ENCODE measurements around the gene C1D.
A peak's percentile ranks its signal among the peaks of the same experiment; 100 is the strongest.
"Not testable (repeated sequence)": the region's sequence is repeated elsewhere in the genome, so short reads cannot be mapped to it uniquely, and the experiment has no call there.

C1D gene, protein sequence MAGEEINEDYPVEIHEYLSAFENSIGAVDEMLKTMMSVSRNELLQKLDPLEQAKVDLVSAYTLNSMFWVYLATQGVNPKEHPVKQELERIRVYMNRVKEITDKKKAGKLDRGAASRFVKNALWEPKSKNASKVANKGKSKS

DNA sequence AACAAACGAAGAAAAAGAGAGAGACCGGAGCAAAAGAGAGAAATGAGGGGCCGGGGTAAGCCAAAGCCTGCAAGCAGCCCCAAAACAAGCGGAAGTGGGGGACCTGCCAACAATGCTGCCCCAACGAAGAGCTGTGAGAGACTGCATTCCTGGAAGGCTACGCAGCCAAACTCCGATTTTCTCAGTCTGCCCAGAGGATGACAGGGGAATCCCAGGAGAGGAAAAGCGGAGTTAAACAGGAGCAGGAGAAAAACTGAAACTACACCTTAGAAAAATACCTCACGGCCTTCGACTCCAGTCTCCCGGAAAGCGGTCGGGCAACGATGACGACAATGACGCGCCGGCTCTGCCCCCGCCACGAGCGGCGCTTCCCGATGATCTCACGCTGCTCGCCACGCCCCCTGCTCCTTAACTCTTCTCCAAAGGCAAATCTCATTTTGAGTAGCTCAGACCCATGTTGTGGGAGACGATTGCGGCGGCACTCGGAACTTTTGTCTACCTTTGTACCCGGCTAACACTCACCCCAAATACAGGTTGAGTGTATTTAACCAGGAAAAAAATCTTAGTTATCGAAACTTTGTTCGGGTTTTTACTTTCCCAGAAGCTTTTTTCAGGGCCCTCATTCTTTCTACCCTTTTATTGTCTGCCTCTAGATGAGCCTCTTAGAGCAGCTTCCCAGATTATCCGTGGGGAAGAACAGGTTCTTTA is at the start of gene C1D:
Gene C1D, minus strand, starts transcription at position 325 of the 708 bp plus-strand sequence. CDS start 15,694 bp downstream, outside the sequence.
- peak; percentile 90 for DNase-seq

DNA sequence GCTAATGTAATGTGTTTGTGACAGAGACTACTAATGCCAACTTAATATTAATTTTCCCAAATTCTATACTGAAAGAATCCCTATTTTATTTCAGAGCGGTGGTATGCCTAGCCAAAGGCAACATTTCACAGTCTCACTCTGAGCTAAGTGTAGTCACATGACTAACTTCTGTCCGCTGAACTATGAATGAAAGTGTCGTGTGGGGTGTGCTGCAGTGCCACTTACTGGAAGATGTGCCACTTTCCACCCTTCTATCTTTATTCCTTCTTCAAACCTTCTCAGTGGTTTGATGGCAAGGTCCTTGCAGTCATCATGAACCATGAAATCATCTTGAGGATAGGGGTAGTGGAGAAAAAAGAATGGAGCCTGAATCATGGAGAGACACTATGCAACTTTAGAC is 47.3 kb upstream of the C1D start:
- no peak for DNase-seq

DNA sequence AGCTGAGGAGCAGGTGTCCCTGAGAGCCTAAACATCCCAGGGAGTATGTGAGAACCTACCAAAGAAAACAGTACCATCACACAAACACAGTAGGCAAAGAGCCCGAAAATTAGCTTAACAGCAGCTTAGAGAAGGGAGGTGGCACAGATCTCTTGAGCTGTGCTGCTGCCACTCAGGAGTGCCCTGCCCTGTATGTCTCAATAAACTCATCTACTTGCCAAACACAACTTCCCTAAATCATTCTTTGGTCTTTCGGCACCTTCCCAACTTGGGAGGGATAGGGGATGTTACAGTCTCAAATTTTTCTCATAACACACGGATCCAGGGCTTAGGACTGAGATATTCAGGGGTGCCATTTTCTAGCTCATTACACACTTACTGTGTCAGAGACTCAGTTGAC is 45.3 kb upstream of the C1D start:
- DNase-seq = no peak

DNA sequence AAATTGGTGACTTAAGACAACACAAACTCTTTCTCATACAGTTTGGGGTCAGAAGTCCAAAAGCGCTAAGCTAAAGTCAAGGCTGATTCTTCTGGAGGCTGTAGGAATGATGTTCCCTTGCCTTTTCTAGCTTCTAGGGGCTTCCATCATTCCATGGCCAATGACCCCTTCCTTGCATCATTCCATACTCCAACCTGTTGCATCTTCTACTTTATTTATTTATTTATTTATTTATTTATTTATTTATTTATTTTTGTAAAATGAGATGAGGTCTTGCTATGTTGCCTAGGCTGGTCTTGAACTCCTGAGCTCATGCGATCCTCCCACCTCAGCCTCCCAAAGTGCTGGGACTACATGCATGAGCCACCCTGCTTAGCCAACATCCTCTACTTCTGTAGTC is 44.7 kb upstream of the C1D start:
- no peak for DNase-seq

DNA sequence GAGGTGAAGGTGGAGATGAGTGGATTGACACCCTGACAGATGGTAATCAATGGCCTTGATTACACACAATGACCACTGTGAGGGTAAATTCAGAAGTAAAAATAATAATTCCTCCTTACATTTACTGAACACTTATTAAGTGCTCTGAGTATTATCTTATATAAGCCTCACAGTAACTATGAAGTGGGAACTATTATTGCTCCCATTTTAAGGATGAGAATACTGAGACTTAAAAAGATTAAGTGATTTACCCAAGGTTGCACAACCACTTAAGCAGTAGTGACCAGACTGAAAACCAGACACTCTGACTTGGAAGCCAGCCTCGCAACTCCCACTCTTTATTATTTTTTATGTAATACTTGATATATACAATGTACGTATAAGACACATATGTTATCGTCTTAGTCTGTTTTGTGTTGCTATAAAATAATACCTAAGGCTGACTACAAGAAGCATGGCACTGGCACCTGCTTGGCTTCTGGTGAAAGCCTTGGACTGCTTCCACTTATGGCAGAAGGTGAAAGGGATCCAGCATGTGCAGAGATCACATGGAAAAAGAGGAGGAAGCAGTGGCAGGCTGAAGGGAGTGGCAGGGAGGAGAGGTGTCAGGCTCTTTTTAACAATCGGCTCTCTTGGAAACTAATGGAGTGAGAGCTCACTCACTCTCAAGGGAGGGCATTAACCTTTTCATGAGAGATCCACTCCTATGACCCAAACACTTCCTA is 41.5 kb upstream of the C1D start:
- DNase-seq = no peak

DNA sequence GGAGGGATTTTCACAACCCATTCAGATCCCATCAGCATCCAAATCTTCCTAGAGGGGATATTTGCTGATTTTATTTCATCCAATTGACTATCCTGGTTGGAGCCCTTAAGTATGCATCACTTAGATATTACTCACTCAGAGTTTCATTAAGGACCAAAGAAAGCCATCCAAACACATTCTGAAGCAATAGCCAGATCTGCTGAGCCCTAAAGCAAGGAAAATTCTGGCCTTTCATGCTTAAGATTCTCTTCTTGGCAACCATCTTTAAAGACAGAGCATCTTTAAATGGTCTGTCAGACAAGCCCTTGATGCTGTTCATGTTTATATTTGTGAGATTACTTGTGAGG is 40.9 kb upstream of the C1D start:
- no peak for DNase-seq

DNA sequence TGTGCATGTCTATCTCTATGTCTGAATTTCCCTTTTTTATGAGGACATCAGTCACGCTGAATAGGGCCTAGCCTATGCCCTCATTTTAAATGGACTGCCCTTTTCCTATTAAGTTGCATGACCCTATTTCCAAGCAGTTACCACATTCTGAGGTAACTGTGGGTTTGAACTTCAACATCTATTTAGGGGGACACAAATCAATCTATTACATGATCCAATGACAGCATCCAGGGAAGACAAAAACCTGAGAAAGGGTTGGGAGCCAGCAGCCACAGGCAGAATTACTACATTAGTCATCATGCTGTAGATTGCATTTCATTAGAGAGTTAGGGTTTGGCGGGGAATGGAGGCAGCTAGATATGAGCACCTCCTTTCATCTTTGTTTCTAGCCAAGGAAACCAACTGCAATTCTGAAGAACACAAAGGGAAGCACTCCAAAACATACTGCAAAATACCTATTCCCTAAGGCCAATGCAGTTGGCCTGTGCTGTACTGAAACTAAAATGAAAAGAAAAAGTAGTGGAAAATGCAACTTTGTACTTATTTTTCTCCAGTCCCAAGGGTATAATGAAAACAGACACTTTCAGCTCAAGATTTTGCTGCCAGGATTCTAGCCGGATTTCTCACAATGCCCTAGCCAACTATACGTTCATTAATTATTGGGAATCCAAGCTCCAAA is 40.4 kb upstream of the C1D start:
- no peak for DNase-seq

DNA sequence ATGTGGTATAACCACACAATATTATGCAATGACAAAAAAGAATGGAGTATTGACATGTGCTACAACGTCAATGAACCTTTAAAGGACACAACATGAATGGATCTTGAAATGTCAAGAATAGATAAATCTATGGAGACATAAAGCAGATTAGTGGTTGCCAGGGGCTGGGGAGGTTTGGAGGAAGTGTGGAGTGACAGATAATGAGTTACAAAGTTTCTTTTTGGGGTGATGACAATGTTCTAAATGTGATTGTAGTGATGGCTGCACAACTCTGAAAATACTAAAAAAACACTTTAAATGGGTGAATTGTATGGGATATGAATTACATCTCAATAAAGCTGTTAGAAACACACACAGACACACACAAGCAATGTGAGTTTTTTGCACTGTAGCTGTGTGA is 37.4 kb upstream of the C1D start:
- DNase-seq = no peak

DNA sequence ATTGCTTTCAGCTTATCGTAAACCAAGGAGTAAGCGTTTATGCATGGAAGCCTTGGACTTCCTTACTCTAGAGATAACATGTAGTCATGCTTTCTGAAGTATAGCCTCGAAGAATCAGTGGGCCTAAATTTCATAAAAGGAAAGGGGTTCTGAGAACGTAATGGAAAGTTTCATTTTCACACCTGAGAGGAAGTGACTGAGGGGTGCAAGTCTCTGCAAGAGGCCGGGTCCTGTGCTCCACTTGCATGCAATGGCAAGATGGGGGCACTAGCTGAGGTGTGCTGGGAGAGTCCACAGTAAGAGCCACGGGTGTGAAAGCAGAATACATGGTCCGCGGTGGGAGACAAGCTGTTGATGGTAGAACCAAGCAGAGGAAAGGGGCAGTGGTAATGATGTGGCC is 36.5 kb upstream of the C1D start:
- no peak for DNase-seq

DNA sequence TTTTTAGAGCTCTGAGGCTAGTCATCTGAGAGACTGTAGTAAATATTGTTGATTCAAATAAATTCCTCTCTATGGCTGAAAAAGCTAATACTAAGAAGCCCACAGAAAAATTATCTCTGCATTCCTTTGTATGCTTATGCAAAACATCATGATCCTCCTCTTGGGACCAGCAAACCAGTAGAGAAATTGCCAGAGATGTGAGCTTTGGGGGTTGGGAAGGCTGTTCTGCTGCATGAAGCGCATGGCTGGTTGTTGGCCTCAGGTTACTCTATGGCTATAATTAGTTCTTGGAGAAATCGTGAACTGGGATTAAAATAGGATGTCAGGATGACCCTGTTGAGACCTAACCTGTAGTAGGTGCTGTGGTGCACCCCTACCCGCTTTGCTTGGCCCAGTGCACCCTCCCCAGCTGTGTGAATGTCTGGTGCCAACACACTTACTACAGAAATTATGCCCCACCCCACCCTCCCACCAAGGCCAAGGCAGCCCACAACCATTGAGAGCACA is 35.5 kb upstream of the C1D start:
- no peak for DNase-seq

DNA sequence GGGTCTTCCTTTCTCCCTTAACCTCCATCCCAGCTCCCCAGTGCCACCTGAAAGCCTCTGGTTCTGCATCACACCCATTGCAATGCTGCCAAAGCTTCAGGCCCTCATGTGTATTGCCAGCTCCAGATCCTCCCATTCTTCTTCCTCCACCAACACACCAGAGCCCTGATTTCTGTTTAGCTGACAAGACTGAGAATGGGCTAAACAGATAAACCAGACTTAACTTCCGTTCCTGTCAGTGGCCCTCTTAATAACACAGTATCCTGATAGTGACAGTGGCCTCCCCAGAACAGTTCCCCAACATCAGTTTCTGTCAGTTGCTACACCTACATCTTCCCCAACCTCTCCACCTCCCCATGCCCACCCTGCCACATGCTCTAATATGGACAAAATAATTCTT is 31.3 kb upstream of the C1D start:
- DNase-seq = no peak

DNA sequence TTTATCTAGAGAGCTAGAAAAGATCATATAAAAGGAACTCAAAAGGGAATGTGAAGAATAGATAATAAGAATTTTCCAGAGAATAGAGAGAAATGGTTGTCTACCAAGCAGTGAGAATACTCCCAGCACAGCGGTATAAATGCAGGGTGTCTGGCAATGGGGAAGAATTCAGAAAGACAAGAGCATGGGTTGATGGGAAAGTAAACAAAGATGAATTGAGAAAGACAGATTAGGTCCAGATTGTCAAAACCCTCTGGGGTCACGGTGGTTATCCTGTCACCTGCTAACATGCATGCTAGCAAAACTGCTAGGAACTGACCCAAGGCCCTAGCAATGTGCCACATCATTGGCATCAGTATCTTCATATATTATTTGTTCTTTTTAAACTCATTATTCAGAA is 30.8 kb upstream of the C1D start:
- DNase-seq = no peak

DNA sequence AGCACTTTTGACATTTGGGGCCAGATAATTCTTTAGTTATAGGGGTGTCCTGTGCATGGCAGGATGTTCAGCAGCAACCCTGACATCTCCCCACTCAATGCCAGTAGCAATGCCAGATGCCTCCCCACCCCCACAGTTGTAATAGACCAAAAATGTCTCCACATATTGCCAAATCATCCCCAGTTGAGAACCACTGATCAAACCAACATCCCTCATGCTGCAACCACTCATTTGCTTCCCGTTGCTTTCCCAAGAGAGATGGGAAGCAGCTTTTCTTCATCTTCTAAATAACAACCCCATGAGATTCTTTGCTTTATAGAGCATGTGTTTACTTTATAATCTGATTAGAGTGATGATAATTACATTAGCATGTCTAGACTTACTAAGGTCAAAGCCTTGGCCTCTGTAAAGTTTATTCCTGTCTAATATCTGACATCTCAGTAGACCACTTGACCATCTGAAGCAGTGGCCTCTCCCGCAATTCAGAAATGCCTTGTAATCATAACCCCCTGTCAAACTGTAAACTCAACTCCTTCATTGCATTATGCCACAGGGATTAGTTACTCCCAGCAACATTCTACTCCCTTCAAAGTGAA is 28.7 kb upstream of the C1D start:
- no peak for DNase-seq

DNA sequence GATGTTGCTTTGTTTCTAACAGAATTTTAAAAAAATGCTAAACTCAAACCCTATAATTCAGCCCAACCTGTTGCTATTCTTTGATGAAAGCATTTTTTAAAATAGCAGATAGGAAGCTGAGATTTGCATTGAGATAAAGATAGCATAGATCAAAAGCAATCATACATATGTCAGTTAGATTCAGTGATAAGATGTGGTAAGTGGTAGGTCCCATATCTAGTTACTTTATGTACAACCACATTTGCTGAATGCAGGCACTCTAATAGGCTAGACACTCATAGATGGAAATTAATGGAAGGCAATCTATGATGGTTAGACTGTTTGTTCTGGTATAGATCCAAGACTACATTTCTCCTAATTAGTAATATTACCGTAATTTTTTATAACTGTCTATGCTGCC is 27.2 kb upstream of the C1D start:
- DNase-seq = no peak

DNA sequence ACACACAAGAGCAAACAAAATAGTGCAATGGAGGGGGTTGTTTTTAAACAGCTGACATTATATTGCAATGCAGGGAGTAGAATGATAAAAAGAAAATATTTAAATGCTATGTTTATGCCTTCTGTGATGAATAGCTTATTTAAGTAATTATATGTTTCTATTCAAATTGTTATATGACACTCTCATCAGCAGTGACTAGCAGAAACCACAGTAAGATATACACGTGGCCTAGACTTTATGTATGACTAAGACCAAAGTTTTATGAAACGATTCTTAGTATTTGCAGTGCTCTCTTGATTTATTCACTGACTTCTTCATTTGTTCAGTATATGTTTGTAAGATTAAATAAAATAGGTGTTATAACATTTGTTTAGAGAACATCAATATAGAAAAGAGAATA is 26.1 kb upstream of the C1D start:
- DNase-seq = no peak

DNA sequence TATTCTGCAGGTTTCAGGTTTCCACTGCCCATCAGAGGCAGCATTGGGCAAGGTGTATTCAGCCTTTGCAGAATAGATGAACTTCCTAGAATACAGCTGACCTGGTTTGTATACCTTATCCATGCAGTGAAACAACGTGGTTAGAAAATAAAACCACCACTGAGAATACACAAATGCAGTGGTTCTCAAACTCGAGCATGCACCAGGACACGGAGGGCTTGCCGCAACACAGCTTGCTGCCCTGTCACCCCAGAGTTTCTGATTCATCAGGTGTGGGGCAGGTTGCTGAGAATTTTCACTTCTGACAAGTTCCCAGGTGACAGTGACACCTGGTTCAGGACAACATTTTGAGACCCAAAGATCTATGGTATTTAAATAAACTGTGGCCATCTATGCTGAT is 23.4 kb upstream of the C1D start:
- DNase-seq = no peak

DNA sequence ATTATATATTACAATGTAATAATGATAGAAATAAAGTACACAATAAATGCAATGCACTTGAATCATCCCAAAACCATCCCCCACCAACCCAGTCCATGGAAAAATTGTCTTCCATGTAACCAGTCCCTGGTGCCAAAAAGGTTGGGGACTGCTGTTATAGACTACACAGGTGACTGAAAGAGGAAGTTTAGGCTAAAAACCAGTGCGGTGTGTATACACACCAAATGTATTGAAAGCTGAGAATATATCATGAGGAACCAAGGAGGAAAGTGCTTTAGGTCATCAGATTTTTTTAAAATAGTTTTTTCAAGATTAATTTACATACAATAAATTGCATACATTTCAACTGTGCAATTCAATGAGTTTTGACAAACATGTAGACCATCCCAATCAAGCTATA is 20.5 kb upstream of the C1D start:
- DNase-seq = no peak

DNA sequence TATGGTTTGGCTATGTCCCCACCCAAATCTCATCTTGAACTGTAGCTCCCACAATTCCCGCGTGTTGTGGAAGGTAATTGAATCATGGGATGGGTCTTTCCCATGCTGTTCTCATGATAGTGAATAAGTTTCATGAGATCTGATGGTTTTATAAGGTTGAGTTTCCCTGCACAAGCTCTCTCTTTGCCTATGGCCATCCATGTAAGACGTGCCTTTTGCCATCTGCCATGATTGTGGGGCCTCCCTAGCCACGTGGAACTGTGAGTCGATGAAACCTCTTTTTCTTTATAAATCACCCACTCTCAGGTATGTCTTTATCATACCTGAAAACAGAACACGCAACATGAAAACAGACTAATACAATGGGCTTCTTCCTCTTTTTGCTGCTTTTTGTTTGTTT is 11.2 kb upstream of the C1D start:
- DNase-seq = no peak

DNA sequence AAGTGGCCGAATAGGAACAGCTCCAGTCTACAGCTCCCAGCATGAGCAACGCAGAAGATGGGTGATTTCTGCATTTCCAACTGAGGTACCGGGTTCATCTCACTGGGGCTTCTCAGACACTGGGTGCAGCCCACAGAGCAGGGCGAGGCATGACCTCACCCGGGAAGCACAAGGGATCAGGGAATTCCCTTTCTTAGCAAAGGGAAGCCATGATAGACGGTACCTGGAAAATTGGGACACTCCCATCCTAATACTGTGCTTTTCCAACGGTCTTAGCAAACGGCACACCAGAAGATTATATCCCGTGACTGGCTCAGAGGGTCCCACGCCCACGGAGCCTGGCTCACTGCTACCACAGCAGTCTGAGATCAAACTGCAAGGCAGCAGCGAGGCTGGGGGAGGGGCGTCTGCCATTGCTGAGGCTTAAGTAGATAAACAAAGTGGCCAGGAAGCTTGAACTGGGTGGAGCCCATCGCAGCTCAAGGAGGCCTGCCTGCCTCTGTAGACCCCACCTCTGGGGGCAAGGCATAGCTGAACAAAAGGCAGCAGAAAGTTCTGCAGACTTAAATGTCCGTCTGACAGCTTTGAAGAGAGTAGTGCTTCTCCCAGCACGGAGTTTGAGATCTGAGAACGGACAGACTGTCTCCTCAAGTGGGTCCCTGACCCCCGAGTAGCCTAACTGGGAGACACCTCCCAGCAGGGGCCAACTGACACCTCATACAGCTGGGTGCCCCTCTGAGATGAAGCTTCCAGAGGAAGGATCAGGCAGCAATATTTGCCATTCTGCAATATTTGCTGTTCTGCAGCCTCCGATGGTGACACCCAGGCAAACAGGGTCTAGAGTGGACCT is 1.2 kb upstream of the C1D start:
- not testable (repeated sequence) for DNase-seq

DNA sequence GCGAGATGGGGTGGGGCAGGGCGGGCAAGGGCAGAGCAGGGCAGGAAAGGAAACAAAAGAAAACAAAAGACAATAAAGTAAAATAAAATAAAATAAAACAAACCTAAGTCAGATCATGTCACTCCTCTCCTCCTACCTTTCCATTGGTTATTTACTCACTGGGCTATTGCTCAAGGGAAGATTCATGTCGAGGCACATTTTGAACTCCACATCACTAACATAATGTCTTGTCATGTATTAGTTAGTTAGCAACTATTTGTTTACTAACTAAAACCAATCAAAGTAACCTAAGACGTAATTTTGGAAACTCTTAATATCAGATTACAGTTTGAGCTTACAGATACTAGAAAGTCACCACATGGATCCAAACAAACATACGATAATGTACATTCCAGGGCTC is 2.2 kb downstream of the C1D start:
- DNase-seq = no peak

DNA sequence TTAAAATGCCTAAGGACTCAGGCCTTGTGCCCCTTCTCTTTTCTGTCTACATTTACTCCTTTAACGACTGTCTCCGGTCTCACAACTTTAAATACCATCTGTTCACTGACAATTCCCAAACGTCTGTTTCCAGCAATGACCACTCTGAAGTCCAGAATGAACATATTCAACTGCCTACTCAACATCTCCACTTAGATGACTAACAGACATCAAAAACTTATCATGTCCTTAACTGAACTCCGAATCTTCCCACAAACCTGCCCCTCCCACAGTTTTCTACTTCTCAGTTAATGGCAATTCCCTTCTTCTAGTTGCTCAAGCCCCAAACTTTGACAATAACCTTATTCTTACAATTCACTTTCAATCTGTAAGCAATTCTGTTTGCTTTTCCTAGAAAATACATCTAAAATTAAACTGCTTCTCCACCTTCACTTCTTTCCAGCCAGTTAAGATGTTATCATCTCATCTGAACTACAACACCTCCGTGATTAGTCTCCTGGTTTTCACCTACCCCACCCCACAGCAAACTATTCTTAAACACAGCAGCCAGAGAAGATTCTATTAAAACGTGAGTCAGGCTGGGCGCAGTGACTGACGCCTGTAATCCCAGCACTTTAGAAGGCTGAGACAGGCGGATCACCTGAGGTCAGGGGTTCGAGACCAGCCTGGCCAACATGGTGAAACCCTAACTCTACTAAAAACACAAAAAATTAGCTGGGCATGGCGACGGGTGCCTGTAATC is 2.8 kb downstream of the C1D start:
- no peak for DNase-seq
